KMS-11 (cell line): ENCODE results near the gene FADS6.

Source experiments
- H2AFZ ChIP-seq: fragments of 200-600 bp; sonication (generic); 2 replicates; pipeline ENCODE4 v1.6.1; 2016; ENCODE audit warnings: antibody characterized with exemption, mixed run types, low read depth
- H3K27ac ChIP-seq: fragments of 200-600 bp; sonication (generic); 2 replicates; pipeline ENCODE4 v1.6.1; 2016; ENCODE audit warnings: mild to moderate bottlenecking, mixed run types
- H3K27me3 ChIP-seq: fragments of 200-600 bp; sonication (generic); 2 replicates; pipeline ENCODE4 v1.6.1; 2017; ENCODE audit warnings: mild to moderate bottlenecking, low read depth, mixed run types, moderate library complexity; ENCODE audit not compliant: insufficient read depth
- H3K36me3 ChIP-seq: fragments of 200-600 bp; sonication (generic); 2 replicates; pipeline ENCODE4 v1.6.1; 2017; ENCODE audit warnings: mild to moderate bottlenecking, mixed run types; ENCODE audit not compliant: insufficient read depth
- H3K4me1 ChIP-seq: fragments of 200-600 bp; sonication (generic); 2 replicates; pipeline ENCODE4 v1.6.1; 2016; ENCODE audit warnings: mild to moderate bottlenecking, low read depth, mixed run types; ENCODE audit not compliant: poor library complexity, severe bottlenecking
- H3K4me2 ChIP-seq: fragments of 200-600 bp; sonication (generic); 2 replicates; pipeline ENCODE4 v1.7.0; 2016; ENCODE audit warnings: mild to moderate bottlenecking, mixed run types
- H3K4me3 ChIP-seq: fragments of 200-600 bp; sonication (generic); IDR thresholded peaks from 2 replicates; pipeline ENCODE4 v1.6.1; 2017; ENCODE audit warnings: low read depth, low read length, mixed read lengths; ENCODE audit not compliant: insufficient read depth
- H3K79me2 ChIP-seq: fragments of 200-600 bp; sonication (generic); 2 replicates; pipeline ENCODE4 v1.6.1; 2016; ENCODE audit warnings: low read depth, mixed run types; ENCODE audit not compliant: insufficient read depth
- H3K9ac ChIP-seq: fragments of 200-600 bp; sonication (generic); 2 replicates; pipeline ENCODE4 v1.6.1; 2016; ENCODE audit warnings: mild to moderate bottlenecking, mixed run types
- H4K20me1 ChIP-seq: fragments of 200-600 bp; sonication (generic); 2 replicates; pipeline ENCODE4 v1.6.1; 2016; ENCODE audit warnings: mild to moderate bottlenecking, mixed run types; ENCODE audit not compliant: insufficient read depth
- CTCF ChIP-seq: fragments of 200-600 bp; sonication (generic); conservative IDR thresholded peaks from 2 replicates; pipeline ENCODE4 v1.6.1; 2017; ENCODE audit warnings: low read depth, mild to moderate bottlenecking, antibody characterized with exemption, low read length, moderate library complexity, mixed read lengths

FADS6 gene

GRCh38 chr17:74856112-74856511 is 37.3 kb downstream of the FADS6 start:
- no peak overlapping the region for H3K4me3 ChIP-seq
- no peak overlapping the region for H3K9ac ChIP-seq
- H4K20me1 ChIP-seq: no peaks in the 10 kb centered on the region
- no peak for TF ChIP-seq CTCF
- peaks cover 5% of the 10 kb centered on the region for H3K4me1 ChIP-seq
- H3K4me2 ChIP-seq: no peak overlapping the region
- no peak overlapping the region for H2AFZ ChIP-seq
- H3K79me2 ChIP-seq: no peaks in the 10 kb centered on the region
- no peak overlapping the region for H3K27ac ChIP-seq
- peaks cover 77% of the 10 kb centered on the region for H3K27me3 ChIP-seq
- H3K36me3 ChIP-seq: no peaks in the 10 kb centered on the region

- Histone ChIP-seq H3K4me3 (no peak overlapping the region), H4K20me1 (no peaks in the 10 kb centered on the region), H3K79me2 (no peaks in the 10 kb centered on the region), H3K36me3 (no peaks in the 10 kb centered on the region), H3K4me2 (no peak overlapping the region), H3K27ac (no peak overlapping the region), H2AFZ (no peak overlapping the region), H3K4me1 (peaks cover 2% of the 10 kb centered on the region), H3K27me3 (peaks cover 76% of the 10 kb centered on the region), H3K9ac (no peak overlapping the region)
- TF ChIP-seq CTCF: no peak
These were observed 38.1 kb downstream of the FADS6 start for GRCh38 chr17:74855323-74855722.

GRCh38 chr17:74854792-74855191 is 38.6 kb downstream of the FADS6 start:
- Histone ChIP-seq H3K27ac (no peak overlapping the region), H3K27me3 (peaks cover 71% of the 10 kb centered on the region), H3K4me3 (no peak overlapping the region), H4K20me1 (no peaks in the 10 kb centered on the region), H2AFZ (no peak overlapping the region), H3K9ac (no peak overlapping the region), H3K4me1 (no peaks in the 10 kb centered on the region), H3K36me3 (no peaks in the 10 kb centered on the region), H3K79me2 (no peaks in the 10 kb centered on the region), H3K4me2 (no peak overlapping the region)
- no peak for TF ChIP-seq CTCF

- H3K9ac ChIP-seq: no peak overlapping the region
- peaks cover 61% of the 10 kb centered on the region for H3K27me3 ChIP-seq
- no peak for TF ChIP-seq CTCF
These were observed 39.8 kb downstream of the FADS6 start for GRCh38 chr17:74853669-74854068.

GRCh38 chr17:74853048-74853397 is 40.4 kb downstream of the FADS6 start:
- Histone ChIP-seq H4K20me1 (no peaks in the 10 kb centered on the region), H3K4me3 (no peak overlapping the region), H3K9ac (no peak overlapping the region), H2AFZ (no peak overlapping the region), H3K4me2 (no peak overlapping the region), H3K79me2 (no peaks in the 10 kb centered on the region), H3K36me3 (no peaks in the 10 kb centered on the region), H3K27me3 (peaks cover 58% of the 10 kb centered on the region), H3K27ac (no peak overlapping the region), H3K4me1 (no peaks in the 10 kb centered on the region)
- no peak for TF ChIP-seq CTCF

More at GRCh38 chr17:74853669-74854068, 39.8 kb downstream of the FADS6 start:
- Histone ChIP-seq H2AFZ (no peak overlapping the region), H3K4me2 (no peak overlapping the region), H3K4me3 (no peak overlapping the region), H3K4me1 (no peaks in the 10 kb centered on the region), H3K36me3 (no peaks in the 10 kb centered on the region), H3K79me2 (no peaks in the 10 kb centered on the region), H3K27ac (no peak overlapping the region), H4K20me1 (no peaks in the 10 kb centered on the region)
